ENCODE data around the gene CIB2.
A peak's percentile ranks its signal among the peaks of the same experiment; 100 is the strongest.

Gene CIB2

GRCh38 chr15:78087951-78088772 lies 43.1 kb downstream of the CIB2 start:
- no peak for DNase-seq (ENCODE audit: low read depth in 2 of 3, low spot score in 2 of 3)

GRCh38 chr15:78085928-78086327 lies 45.3 kb downstream of the CIB2 start:
- DNase-seq (ENCODE audit: low read depth in 2 of 3, low spot score in 2 of 3) = no peak

GRCh38 chr15:78084449-78084750 lies 46.8 kb downstream of the CIB2 start:
- no peak for DNase-seq (ENCODE audit: low read depth in 2 of 3, low spot score in 2 of 3)

- DNase-seq (ENCODE audit: low read depth in 2 of 3, low spot score in 2 of 3) = no peak
Observed at GRCh38 chr15:78083687-78084448, 47.4 kb downstream of the CIB2 start.

- no peak for DNase-seq (ENCODE audit: low read depth in 2 of 3, low spot score in 2 of 3)
Observed at GRCh38 chr15:78083186-78083585, 48.1 kb downstream of the CIB2 start.

- DNase-seq (ENCODE audit: low read depth in 2 of 3, low spot score in 2 of 3) = no peak
Observed at GRCh38 chr15:78082743-78083110, 48.5 kb downstream of the CIB2 start.

GRCh38 chr15:78082106-78082742 lies 49.0 kb downstream of the CIB2 start:
- no peak for DNase-seq (ENCODE audit: low read depth in 2 of 3, low spot score in 2 of 3)

- DNase-seq (ENCODE audit: low read depth in 2 of 3, low spot score in 2 of 3) = no peak
Observed at GRCh38 chr15:78080088-78080460, 51.2 kb downstream of the CIB2 start.

- DNase-seq (ENCODE audit: low read depth in 2 of 3, low spot score in 2 of 3) = no peak
Observed at GRCh38 chr15:78079298-78080087, 51.8 kb downstream of the CIB2 start.

- no peak for DNase-seq (ENCODE audit: low read depth in 2 of 3, low spot score in 2 of 3)
Observed at GRCh38 chr15:78077871-78078210, 53.4 kb downstream of the CIB2 start.

GRCh38 chr15:78077053-78077870 lies 54.0 kb downstream of the CIB2 start, which contains the start of gene TBC1D2B:
Gene TBC1D2B (minus strand): TSS chr15:78077711. CDS start chr15:78077652, 59 bp downstream.
- DNase-seq (ENCODE audit: low read depth in 2 of 3, low spot score in 2 of 3) = peak; percentile 47 to 69 (median 51)

GRCh38 chr15:78076231-78077052 lies 54.8 kb downstream of the CIB2 start:
- no peak for DNase-seq (ENCODE audit: low read depth in 2 of 3, low spot score in 2 of 3)

GRCh38 chr15:78075490-78076230 lies 55.6 kb downstream of the CIB2 start:
- DNase-seq (ENCODE audit: low read depth in 2 of 3, low spot score in 2 of 3) = no peak

- no peak for DNase-seq (ENCODE audit: low read depth in 2 of 3, low spot score in 2 of 3)
Observed at GRCh38 chr15:78073046-78073787, 58.0 kb downstream of the CIB2 start.

GRCh38 chr15:78072080-78072892 lies 59.0 kb downstream of the CIB2 start:
- no peak for DNase-seq (ENCODE audit: low read depth in 2 of 3, low spot score in 2 of 3)

- no peak for DNase-seq (ENCODE audit: low read depth in 2 of 3, low spot score in 2 of 3)
Observed at GRCh38 chr15:78071383-78071782, 59.9 kb downstream of the CIB2 start.

- no peak for DNase-seq (ENCODE audit: low read depth in 2 of 3, low spot score in 2 of 3)
Observed at GRCh38 chr15:78070049-78070700, 61.1 kb downstream of the CIB2 start.
